HEK293 (cell line): Measurements from ENCODE around the gene PSME1.

Source experiments
- CTCF ChIA-PET: fragments of 350-600 bp; formaldehyde crosslinking; extraction: SDS; loops from one replicate; lab custom pipeline; 2021; ENCODE audit warnings: antibody characterized with exemption; lab: Yijun Ruan, JAX
- POLR2A ChIA-PET: fragments of 300-600 bp; formaldehyde crosslinking; extraction: SDS; loops from one replicate; lab custom pipeline; 2020; ENCODE audit warnings: antibody characterized with exemption, inconsistent platforms; lab: Yijun Ruan, JAX
- H3K27ac ChIP-seq: fragments of 200-500 bp; sonication (Bioruptor generic); 2 replicates; pipeline ENCODE4 v1.5.1; 2014; ENCODE audit warnings: low read depth, low read length, control low read depth, inconsistent platforms; ENCODE audit errors: extremely low read depth
- H3K36me3 ChIP-seq, 2 experiments: fragments of 200-500 bp in 1 of 2; sonication (Bioruptor generic) in 1 of 2; 1 replicate in 1 of 2; 2 replicates in 1 of 2; pipeline ENCODE4 v1.5.1; 2014 to 2017; ENCODE audit warnings: inconsistent platforms in 2 of 2, low read length in 2 of 2; ENCODE audit not compliant: control insufficient read depth in 2 of 2, insufficient read depth in 1 of 2
- H3K4me1 ChIP-seq: fragments of 200-500 bp; sonication (Bioruptor generic); 2 replicates; pipeline ENCODE4 v1.5.1; 2014; ENCODE audit warnings: mild to moderate bottlenecking, low read length, inconsistent platforms; ENCODE audit not compliant: control insufficient read depth, insufficient read depth
- H3K4me3 ChIP-seq: 2 replicates; pipeline ENCODE4 v1.5.1; 2011; ENCODE audit warnings: low read depth, mild to moderate bottlenecking, control low read depth, low read length, moderate library complexity
- H3K9me3 ChIP-seq: fragments of 200-500 bp; sonication (Bioruptor generic); 2 replicates; pipeline ENCODE4 v1.5.1; 2014; ENCODE audit warnings: low read depth, low read length, inconsistent platforms; ENCODE audit not compliant: control insufficient read depth, insufficient read depth
- KLF1 ChIP-seq: fragments of 450-650 bp; formaldehyde crosslinking; IDR thresholded peaks from 2 replicates; pipeline ENCODE4 v1.5.1; 2016; ENCODE audit warnings: missing biosample characterization, missing genetic modification characterization
- KLF9 ChIP-seq: fragments of 450-650 bp; formaldehyde crosslinking; IDR thresholded peaks from 2 replicates; pipeline ENCODE4 v1.5.1; 2016; ENCODE audit warnings: missing biosample characterization, missing genetic modification characterization, low read depth
- ZBTB7A ChIP-seq: fragments of 450-650 bp; formaldehyde crosslinking; IDR thresholded peaks from 2 replicates; pipeline ENCODE4 v1.5.1; 2016; ENCODE audit warnings: low read depth, missing biosample characterization, missing genetic modification characterization
- ZFP3 ChIP-seq: fragments of 450-650 bp; formaldehyde crosslinking; IDR thresholded peaks from 2 replicates; pipeline ENCODE4 v1.5.1; 2016; ENCODE audit warnings: low read depth, missing biosample characterization, missing genetic modification characterization
- ZIC2 ChIP-seq: fragments of 450-650 bp; formaldehyde crosslinking; IDR thresholded peaks from 2 replicates; pipeline ENCODE4 v1.5.1; 2016; ENCODE audit warnings: missing biosample characterization, missing genetic modification characterization
- ZNF10 ChIP-seq: fragments of 450-650 bp; formaldehyde crosslinking; IDR thresholded peaks from 2 replicates; pipeline ENCODE4 v1.5.1; 2017; ENCODE audit warnings: missing biosample characterization, missing genetic modification characterization
- ZNF37A ChIP-seq: fragments of 450-650 bp; IDR thresholded peaks from 2 replicates; pipeline ENCODE4 v1.5.1; 2018; ENCODE audit warnings: missing biosample characterization, missing genetic modification characterization
- ZNF510 ChIP-seq: fragments of 450-650 bp; formaldehyde crosslinking; IDR thresholded peaks from 2 replicates; pipeline ENCODE4 v1.5.1; 2018; ENCODE audit warnings: mild to moderate bottlenecking, missing genetic modification characterization, missing biosample characterization; ENCODE audit not compliant: insufficient replicate concordance
- ZNF600 ChIP-seq: fragments of 450-650 bp; formaldehyde crosslinking; IDR thresholded peaks from 2 replicates; pipeline ENCODE4 v1.5.1; 2016; ENCODE audit warnings: missing biosample characterization, missing genetic modification characterization
- ZNF747 ChIP-seq: fragments of 450-650 bp; formaldehyde crosslinking; IDR thresholded peaks from 2 replicates; pipeline ENCODE4 v1.5.1; 2016; ENCODE audit warnings: missing biosample characterization, missing genetic modification characterization
- ZNF776 ChIP-seq: fragments of 450-650 bp; formaldehyde crosslinking; IDR thresholded peaks from 2 replicates; pipeline ENCODE4 v1.5.0; 2017; ENCODE audit warnings: missing biosample characterization, missing genetic modification characterization, borderline replicate concordance
- TF ChIP-seq, protein P1 (sequence below): fragments of 450-650 bp; formaldehyde crosslinking; IDR thresholded peaks from 2 replicates; pipeline ENCODE4 v1.5.1; 2017; ENCODE audit warnings: missing biosample characterization, mild to moderate bottlenecking, missing genetic modification characterization, moderate library complexity

PSME1 gene

DNA sequence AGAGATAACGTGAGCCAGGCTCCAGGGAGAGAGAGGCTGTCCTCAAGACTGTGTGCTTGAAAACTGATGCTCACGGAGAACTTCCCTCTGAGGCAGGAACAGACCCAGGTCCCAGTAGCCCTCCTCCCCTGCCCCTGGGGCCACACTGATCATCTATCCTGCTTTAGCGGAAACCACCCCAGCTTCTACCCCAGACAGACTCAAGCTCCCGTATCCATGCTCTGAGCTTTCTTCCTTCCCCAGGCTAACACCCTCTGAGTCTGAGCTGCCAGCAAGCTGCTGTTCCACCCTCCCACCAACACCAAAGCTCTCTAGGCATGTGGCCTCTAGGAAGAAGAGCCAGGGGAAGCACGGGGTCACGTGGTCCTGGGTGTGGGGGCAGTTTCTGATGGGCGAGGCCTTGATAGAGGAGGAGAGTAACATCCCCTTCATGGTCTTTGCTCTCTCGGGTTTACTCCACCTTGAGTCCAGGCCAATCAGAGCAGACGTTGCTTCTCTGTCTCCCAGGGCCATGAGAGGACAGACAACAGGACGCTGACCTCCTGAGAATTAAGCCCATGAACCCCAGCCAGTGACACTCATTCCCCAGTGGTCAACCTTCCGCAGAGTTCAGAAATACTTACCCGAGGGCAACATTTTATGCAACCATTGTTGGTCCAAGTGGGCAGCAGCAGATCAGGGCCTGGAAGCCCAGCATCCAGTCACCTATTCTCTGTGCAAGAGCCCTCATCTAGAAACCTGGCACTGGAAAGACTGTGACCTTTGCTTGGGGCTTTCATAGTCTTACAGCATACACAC lies 40.5 kb upstream of the PSME1 start (continued):
- TF ChIP-seq ZNF776 (tag by site-specific recombination) (no peak), ZNF10 (tag by site-specific recombination) (no peak), KLF9 (tag by site-specific recombination) (no peak), KLF1 (tag by site-specific recombination) (no peak), ZNF747 (tag by site-specific recombination) (no peak)
- TF ChIP-seq, all 188 proteins: peak for 4

DNA sequence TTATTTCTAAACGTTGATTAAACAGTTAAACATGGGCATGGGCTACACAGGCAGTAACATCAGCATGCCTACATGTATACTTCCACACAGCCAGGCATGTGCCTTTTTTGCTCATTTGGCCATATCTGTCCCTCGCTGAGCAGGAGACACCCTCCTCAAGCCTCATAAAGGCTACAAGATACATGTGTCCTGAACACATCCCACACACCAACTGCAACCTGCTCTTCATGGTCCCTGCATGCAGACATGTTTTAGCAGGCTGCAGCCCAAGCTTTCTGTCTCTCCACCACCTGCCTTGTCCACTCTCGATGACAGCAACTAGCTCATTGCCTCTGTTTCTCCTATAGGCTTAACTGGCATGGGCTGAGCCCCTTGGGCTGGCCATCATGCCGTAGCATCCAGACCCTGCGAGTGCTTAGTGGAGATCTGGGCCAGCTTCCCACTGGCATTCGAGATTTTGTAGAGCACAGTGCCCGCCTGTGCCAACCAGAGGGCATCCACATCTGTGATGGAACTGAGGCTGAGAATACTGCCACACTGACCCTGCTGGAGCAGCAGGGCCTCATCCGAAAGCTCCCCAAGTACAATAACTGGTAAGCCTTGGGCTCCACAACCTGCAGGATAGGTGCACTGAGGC lies 39.3 kb upstream of the PSME1 start:
- H3K9me3 ChIP-seq: no peaks in the 10 kb centered on the region
- no peak overlapping the region for H3K4me3 ChIP-seq
- peaks cover 3% of the 10 kb centered on the region; the same call in 1 of the 2 replicates for H3K4me1 ChIP-seq
- peak; percentile 43; the same call in 1 of the 2 replicates for TF ChIP-seq ZNF600 (tag by site-specific recombination)
- no peak for TF ChIP-seq ZNF37A
- TF ChIP-seq ZBTB7A (tag by site-specific recombination): no peak
- ChIA-PET POLR2A (interaction anchor here (1.9 kb wide), 1 partner anchor 17 kb away, joined by 6 read pairs; the partner anchor contains the start of genes DCAF11 and NRL), CTCF (interaction anchor here (0.7 to 9.4 kb wide), 4 partner anchors 10 to 374 kb away, joined by 3 to 145 read pairs (median 12); partner anchors contain the start of gene IRF9)
- no peak overlapping the region for H3K27ac ChIP-seq
- H3K36me3 ChIP-seq: peaks cover 0 to 40% of the 10 kb centered on the region in 2 experiments; a peak in 2 of 3 replicates

DNA sequence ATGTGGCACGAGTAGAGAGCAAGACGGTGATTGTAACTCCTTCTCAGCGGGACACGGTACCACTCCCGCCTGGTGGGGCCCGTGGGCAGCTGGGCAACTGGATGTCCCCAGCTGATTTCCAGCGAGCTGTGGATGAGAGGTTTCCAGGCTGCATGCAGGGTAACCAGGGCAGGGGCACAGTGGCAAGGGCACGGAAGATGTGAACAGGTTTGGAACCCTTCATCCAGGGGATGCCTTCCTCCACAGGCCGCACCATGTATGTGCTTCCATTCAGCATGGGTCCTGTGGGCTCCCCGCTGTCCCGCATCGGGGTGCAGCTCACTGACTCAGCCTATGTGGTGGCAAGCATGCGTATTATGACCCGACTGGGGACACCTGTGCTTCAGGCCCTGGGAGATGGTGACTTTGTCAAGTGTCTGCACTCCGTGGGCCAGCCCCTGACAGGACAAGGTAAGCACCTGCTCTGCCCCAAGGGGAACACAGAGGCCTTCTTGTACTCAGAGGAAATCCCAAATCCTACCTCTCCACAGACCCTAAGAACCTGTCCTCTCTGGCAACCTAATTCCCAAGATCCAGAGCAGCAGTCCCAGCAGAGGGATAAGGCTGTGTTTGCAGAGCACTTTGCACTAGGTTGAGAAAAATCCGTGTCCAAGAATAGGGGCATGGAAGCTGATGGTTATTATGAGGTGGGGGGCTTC lies 37.6 kb upstream of the PSME1 start:
- TF ChIP-seq ZIC2 (tag by site-specific recombination): peak; percentile 10; the same call in 1 of the 2 replicates
- TF ChIP-seq, protein P1, sequence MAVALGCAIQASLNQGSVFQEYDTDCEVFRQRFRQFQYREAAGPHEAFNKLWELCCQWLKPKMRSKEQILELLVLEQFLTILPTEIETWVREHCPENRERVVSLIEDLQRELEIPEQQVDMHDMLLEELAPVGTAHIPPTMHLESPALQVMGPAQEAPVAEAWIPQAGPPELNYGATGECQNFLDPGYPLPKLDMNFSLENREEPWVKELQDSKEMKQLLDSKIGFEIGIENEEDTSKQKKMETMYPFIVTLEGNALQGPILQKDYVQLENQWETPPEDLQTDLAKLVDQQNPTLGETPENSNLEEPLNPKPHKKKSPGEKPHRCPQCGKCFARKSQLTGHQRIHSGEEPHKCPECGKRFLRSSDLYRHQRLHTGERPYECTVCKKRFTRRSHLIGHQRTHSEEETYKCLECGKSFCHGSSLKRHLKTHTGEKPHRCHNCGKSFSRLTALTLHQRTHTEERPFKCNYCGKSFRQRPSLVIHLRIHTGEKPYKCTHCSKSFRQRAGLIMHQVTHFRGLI: no peak
- no peak for TF ChIP-seq ZFP3 (tag by site-specific recombination)
- POLR2A ChIA-PET: interaction anchor here (0.8 to 1.9 kb wide), 3 partner anchors 12 to 38 kb away, joined by 3 to 6 read pairs (median 6); partner anchors contain the start of genes DCAF11, NRL and PSME1
- Histone ChIP-seq H3K4me3 (no peak overlapping the region), H3K4me1 (peaks cover 3% of the 10 kb centered on the region; the same call in 1 of the 2 replicates), H3K36me3 (peaks cover 0 to 52% of the 10 kb centered on the region in 2 experiments; a peak in 2 of 3 replicates), H3K27ac (no peak overlapping the region), H3K9me3 (no peaks in the 10 kb centered on the region)
- CTCF ChIA-PET: interaction anchor here (3.0 to 9.4 kb wide), 2 partner anchors 9 to 40 kb away, joined by 20 to 145 read pairs; no protein-coding TSS in a partner anchor

DNA sequence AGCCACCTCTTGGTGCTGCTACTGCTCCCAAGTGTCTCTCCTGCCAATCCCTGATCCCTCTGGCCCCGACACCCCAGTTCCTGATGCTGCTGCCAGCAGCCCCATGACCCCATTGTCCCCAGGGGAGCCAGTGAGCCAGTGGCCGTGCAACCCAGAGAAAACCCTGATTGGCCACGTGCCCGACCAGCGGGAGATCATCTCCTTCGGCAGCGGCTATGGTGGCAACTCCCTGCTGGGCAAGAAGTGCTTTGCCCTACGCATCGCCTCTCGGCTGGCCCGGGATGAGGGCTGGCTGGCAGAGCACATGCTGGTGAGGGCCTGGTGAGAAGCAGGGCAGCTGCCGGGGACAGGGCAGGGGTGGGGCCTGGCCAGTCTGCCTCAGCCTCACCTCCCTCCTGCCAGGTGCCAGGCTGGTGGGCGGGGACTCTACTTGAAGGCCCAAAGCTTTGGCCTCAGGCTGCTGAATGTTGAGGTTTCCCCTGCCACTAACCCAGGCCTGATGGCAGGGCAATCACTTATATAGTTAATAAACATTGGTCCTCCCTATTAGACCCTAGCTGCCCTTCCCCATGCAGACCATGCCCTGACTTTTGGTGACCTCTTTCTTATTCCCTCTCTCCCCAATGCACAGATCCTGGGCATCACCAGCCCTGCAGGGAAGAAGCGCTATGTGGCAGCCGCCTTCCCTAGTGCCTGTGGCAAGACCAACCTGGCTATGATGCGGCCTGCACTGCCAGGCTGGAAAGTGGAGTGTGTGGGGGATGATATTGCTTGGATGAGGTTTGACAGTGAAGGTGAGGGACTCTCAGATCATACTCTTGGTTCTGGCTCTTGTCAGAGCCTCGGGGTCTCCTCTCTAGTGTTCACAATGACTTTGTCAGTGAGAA lies 36.8 kb upstream of the PSME1 start:
- CTCF ChIA-PET: interaction anchor here (1.1 to 3.0 kb wide), 4 partner anchors 10 to 62 kb away, joined by 3 to 20 read pairs (median 10); partner anchors contain the start of gene IRF9
- H3K4me3 ChIP-seq: no peak overlapping the region
- H3K4me1 ChIP-seq: no peaks in the 10 kb centered on the region
- POLR2A ChIA-PET: interaction anchor here (1.6 to 1.9 kb wide), 2 partner anchors 15 kb away, joined by 4 to 6 read pairs; partner anchors contain the start of genes DCAF11 and NRL
- no peaks in the 10 kb centered on the region for H3K9me3 ChIP-seq
- H3K36me3 ChIP-seq: peaks cover 0 to 59% of the 10 kb centered on the region in 2 experiments; a peak in 2 of 3 replicates
- TF ChIP-seq ZIC2 (tag by site-specific recombination) (peak; percentile 98), ZNF510 (tag by site-specific recombination) (no peak)
- H3K27ac ChIP-seq: no peak overlapping the region
